RWPE1 (cell line): ENCODE data around the gene IER5.

ENCODE experiments used
- CTCF ChIA-PET: fragments of 350-600 bp; sonication (Branson Sonifier 250); formaldehyde crosslinking; extraction: SDS; loops from one replicate; lab custom pipeline; 2021; lab: Yijun Ruan, JAX
- POLR2A ChIA-PET: fragments of 400-600 bp; formaldehyde crosslinking; extraction: SDS; loops from one replicate; lab custom pipeline; 2020; ENCODE audit warnings: antibody characterized with exemption; ENCODE audit not compliant: low non-redundant PET; lab: Yijun Ruan, JAX
- DNase-seq: peaks from one replicate; pipeline ENCODE4 v3.0.0; 2012; ENCODE audit warnings: low spot score
- H3K27ac ChIP-seq: fragments of 450-650 bp; 2 replicates; pipeline ENCODE4 v1.5.1; 2017
- TF ChIP-seq, protein P1 (sequence below): fragments of 450-650 bp; conservative IDR thresholded peaks from 2 replicates; pipeline ENCODE4 v1.5.1; 2017; ENCODE audit warnings: low read depth, mild to moderate bottlenecking

The IER5 gene

DNA sequence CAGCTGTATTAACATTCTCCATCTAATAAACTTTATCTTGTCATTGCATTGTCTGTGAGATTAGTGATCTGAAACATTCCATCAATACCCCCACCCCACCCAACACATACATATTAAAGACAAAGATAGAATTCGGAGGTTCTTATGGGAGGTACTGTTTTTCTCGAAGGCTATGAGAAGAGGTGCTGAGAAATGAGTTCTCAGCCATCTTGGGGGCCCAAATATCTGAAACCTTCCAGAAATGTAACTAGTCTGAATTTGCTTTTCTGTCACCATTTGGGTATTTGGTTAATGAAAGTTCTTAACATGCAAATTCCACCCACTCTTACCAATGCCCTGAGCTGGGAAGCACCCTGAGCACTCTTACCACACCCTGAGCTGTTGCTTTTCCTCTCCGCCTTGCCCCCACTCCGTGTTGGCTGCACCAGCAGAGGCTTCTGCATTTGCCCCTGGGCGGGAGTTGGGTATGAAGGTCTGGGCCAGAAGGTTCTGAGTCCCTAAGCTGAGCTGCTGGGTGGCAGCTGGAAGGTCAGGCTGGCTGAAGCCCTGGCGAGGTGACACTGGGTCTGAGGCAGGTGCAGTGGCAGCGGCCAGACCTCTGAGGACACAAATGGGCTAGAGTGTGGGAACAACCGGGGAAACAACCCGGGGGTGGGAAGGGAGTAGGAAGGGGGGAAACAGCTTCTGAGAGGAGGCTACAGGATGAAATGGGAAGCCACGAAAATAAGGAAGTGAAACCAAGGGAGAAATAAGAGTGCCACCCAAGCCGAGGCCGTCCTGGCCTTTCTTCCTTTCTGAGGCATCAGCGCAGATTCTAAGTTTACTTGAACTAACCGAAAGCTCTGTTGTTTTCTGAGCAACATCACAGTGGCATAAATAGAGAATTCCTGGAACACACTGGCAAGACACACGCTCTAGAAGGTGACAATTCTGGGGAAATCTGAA, 26.3 kb upstream of the IER5 start:
- H3K27ac ChIP-seq: no peak overlapping the region
- TF ChIP-seq, protein P1, sequence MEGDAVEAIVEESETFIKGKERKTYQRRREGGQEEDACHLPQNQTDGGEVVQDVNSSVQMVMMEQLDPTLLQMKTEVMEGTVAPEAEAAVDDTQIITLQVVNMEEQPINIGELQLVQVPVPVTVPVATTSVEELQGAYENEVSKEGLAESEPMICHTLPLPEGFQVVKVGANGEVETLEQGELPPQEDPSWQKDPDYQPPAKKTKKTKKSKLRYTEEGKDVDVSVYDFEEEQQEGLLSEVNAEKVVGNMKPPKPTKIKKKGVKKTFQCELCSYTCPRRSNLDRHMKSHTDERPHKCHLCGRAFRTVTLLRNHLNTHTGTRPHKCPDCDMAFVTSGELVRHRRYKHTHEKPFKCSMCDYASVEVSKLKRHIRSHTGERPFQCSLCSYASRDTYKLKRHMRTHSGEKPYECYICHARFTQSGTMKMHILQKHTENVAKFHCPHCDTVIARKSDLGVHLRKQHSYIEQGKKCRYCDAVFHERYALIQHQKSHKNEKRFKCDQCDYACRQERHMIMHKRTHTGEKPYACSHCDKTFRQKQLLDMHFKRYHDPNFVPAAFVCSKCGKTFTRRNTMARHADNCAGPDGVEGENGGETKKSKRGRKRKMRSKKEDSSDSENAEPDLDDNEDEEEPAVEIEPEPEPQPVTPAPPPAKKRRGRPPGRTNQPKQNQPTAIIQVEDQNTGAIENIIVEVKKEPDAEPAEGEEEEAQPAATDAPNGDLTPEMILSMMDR: no peak
- no peak for DNase-seq
- ChIA-PET CTCF (interaction anchor here (1.3 kb wide), 1 partner anchor 80 kb away, joined by 4 read pairs; no protein-coding TSS in a partner anchor), POLR2A (no interaction called here)

DNA sequence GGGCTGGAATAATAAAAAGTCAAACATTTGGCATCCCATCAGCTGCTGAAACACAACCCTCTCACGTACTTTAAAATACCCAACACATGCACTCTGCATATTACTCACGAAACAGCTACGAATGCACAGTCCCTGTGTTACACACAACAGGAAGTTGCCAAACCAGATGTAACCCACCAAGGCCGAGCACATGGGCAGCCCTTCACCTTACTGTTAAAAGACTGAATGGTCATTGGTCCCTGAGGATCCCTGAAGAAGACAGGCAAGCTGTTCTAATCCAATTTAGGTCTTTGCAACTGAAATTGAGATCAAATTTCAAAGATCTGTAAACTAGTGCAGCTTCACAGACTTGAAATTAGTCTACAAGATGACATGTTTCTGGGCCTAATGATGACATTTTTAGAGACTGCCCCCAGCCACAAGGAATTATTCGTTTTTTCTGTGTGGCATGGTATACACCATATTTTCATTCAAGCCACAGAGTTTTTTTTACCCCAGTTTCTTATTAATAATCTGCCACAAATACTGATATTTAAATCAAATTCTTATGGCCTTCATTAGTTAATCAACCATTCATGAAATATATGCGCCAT, 25.6 kb upstream of the IER5 start:
- no peak for DNase-seq
- H3K27ac ChIP-seq: no peak overlapping the region
- TF ChIP-seq, protein P1: no peak
- ChIA-PET POLR2A (no interaction called here), CTCF (interaction anchor here (1.3 kb wide), 1 partner anchor 79 kb away, joined by 4 read pairs; no protein-coding TSS in a partner anchor)

DNA sequence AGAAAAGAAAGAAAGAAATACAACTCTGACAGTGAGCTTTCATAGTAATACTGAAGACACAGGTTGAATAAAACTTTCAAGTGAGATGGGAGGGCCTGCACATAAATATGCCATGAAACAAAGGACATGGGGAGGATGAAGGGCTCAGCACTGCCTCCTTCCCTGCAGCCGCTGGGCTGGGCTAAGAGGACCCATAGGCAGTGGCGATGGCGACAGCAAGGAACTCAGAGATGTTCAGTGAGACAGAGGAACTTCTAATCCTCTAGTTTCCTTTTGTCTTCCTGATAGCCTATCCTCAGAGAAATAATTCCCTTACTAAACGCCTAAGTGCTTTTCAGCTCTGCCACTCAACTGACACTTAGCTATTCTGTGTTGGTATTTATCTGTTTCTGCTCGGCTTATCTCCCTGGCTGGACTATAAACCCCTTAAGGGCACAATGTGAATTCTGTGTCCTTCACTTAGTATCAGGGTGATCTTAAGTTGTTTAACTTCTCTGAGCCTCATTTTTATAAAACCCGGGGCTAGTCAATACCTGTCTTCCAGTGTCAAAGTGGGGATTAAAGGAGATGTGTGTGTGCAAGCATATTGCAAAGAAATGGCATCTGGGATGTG, 24.4 kb upstream of the IER5 start:
- no peak for DNase-seq
- TF ChIP-seq, protein P1: no peak
- H3K27ac ChIP-seq: no peak overlapping the region
- ChIA-PET POLR2A (no interaction called here), CTCF (no interaction called here)

DNA sequence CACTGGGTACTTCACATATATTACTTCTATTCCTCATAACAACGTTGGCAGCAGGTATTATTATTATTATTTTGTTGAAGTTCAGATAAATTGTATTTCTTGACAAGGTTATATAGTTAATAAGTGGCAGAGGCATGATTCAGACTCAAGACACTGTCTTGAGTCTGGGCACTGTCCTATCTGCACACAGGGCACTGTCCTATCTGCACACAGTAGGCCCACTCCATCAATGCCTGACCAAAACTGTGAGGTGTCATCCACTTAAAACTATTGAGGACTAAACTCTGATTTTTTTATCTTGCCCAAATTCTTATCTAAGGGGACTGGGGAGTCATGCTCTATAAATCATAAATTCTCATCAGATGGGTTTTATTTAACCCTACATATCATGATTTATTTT, 23.8 kb upstream of the IER5 start:
- DNase-seq: no peak
- TF ChIP-seq, protein P1: no peak
- CTCF ChIA-PET: no interaction called here
- POLR2A ChIA-PET: no interaction called here
- H3K27ac ChIP-seq: no peak overlapping the region

DNA sequence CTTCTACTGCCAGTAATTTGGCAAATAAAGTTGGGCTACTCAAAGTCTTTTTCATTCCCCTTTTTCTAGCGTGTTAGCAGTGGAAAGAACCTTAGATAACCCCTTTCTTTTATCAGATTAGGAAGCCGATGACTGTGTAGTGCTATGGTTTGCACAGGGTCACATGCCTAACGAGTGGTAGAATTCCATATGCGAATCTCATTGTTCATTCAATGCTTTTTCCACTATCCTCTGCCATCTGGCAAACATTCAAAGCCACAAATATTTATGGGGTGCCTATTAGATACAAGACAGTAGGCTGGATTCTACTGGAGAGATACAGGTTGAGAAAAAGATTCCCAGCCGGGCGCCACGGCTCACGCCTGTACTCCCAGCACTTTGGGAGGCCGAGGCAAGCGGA, 14.9 kb upstream of the IER5 start:
- ChIA-PET CTCF (no interaction called here), POLR2A (interaction anchor here (0.7 kb wide), 1 partner anchor 18 kb away, joined by 4 read pairs; no protein-coding TSS in a partner anchor)
- peak; percentile 77 for DNase-seq
- TF ChIP-seq, protein P1: no peak
- H3K27ac ChIP-seq: peak overlapping the region; percentile 77

DNA sequence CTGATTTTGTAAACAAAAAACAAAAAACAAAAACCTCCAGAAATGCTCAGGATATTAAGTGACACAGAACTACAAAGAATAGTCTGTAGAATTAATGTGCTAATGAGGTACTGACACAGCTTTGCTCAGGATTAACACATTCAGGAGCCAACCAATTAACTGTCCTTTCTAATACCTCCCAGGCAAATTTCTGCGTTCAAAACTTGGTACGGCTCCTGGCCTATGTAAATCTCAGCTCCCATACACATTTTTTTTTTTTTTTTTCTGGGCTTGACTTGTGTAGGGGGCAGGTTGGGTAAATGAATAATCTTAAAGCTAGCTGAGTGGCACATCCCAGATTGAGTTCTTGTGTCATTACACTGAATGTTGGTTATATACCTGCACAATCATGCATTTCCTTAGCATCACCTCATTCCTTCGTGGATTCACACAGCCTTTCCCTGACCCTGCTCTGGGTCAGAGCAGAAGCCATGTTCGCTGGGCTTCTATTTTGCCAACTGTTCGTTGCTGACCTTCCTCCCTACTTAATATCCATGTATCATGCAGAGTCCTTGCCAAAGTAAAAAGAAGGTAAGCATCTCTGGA, 12.6 kb upstream of the IER5 start:
- CTCF ChIA-PET: interaction anchor here (0.7 kb wide), 1 partner anchor 8 kb away, joined by 7 read pairs; no protein-coding TSS in a partner anchor
- no peak for DNase-seq
- TF ChIP-seq, protein P1: no peak
- no peak overlapping the region for H3K27ac ChIP-seq
- POLR2A ChIA-PET: interaction anchor here (0.6 to 0.7 kb wide), 3 partner anchors 10 to 539 kb away, joined by 3 to 6 read pairs (median 4); no protein-coding TSS in a partner anchor
